Measurements from ENCODE around the gene ZNF217. TPM values are rescaled to one million over a fixed set of nuclear protein-coding genes. Genes with fewer than 3 reads are reported as not detected.
"Not testable (repeated sequence)": the region's sequence is repeated elsewhere in the genome, so short reads cannot be mapped to it uniquely, and the experiment has no call there.

ZNF217 gene
- total RNA-seq, result 10 to 100 TPM; 18.7 to 38.4 (median 33.9) TPM

DNA sequence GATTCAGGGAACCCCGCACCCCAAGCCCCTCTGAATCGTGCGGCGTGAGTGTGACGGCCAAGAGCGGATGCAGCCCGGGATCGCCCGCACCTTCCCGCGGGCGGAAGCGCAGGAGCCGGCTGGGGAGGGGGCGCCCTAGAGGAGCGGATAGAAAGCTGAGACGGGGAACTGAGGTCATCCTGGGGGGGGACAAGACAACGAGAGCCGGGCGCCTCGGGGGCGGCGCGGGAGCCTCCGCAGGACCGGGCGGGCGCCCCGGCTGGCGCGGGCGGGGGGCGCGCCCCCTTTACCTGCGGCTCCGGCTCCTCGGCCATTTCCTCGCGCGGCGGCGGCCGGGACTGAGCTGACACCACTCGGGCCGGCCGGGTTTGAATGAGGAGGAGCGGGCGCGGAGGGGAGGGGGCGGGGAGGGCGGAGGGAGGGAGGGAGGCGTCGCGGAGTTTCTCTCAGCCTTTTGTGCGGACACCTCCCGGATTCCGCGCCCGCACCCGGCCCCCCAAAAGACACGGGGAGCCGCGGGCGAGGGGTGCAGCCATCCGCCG lies at the start of gene ZNF217:
ZNF217 (minus strand) TSS at position 374 of the 542 bp plus-strand sequence. CDS start 11,013 bp downstream, outside the sequence.
- not testable (repeated sequence) for H3K27me3 ChIP-seq, H3K36me3 ChIP-seq, H3K9me3 ChIP-seq
- Histone ChIP-seq H3K4me1 (peaks cover 8 to 26% (median 10%) of the 10 kb centered on the region in 4 donors), H3K4me3 (peak within 1 kb of the TSS; percentile 62 to 82 (median 72)), H3K27ac (peak within 1 kb of the TSS; percentile 98 to 99 (median 98))
- DNase-seq (peak; percentile 65 to 94), ATAC-seq (ENCODE audit: low FRiP score in 2 of 2) (peak; percentile 52 to 74)
- 7% methylated on average over 12 of the region's 66 CpGs; no CpG with 5 or more reads in 1 of the 2 donors for WGBS, 2 donors

DNA sequence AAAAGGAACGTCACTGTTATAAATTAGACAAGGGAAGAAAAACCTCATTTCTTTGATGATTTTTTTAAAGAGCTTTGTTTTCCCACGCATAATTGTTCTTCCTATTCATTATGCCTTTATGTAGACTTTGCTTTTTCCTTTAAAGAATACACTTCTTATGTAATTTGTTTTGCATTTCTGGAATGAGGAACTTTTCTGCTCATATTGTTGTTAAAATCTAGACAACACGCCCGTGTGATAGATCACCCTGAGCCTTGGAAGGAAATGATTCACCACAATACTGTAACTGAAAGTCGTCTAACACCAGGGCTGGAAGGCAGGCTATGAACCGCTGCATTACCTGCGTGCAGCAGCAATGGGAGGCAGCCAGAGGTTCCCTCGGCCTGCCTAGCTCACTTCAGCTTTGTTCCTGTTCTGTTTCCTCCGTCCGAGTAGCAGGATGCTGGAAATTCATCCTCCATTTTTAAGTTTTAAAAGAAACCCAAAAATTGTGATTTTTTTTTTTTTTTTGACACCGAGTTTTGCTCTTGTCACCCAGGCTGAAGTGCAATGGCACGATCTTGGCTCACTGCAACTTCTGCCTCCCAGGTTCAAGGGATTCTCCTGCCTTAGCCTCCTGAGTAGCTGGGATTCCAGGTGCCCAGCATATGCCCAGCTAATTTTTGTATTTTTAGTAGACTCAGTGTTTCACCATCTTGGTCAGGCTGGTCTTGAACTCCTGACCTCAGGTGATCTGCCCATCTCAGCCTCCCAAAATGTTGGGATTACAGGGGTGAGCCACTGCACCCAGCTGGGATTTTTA lies 49.6 kb upstream of the ZNF217 start:
- ATAC-seq (ENCODE audit: low FRiP score in 2 of 2), result peak; percentile 83 to 92
- TF ChIP-seq POLR2AphosphoS5 (IDR thresholded peaks at IDR 0.05), result no peak
- peak in 1 of 4 donors; percentile 41 for TF ChIP-seq EP300 (IDR thresholded peaks at IDR 0.05)
- TF ChIP-seq, protein P1, sequence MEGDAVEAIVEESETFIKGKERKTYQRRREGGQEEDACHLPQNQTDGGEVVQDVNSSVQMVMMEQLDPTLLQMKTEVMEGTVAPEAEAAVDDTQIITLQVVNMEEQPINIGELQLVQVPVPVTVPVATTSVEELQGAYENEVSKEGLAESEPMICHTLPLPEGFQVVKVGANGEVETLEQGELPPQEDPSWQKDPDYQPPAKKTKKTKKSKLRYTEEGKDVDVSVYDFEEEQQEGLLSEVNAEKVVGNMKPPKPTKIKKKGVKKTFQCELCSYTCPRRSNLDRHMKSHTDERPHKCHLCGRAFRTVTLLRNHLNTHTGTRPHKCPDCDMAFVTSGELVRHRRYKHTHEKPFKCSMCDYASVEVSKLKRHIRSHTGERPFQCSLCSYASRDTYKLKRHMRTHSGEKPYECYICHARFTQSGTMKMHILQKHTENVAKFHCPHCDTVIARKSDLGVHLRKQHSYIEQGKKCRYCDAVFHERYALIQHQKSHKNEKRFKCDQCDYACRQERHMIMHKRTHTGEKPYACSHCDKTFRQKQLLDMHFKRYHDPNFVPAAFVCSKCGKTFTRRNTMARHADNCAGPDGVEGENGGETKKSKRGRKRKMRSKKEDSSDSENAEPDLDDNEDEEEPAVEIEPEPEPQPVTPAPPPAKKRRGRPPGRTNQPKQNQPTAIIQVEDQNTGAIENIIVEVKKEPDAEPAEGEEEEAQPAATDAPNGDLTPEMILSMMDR (IDR thresholded peaks at IDR 0.05), result no peak
- peak in 1 of 4 donors; percentile 40 for TF ChIP-seq POLR2A (IDR thresholded peaks at IDR 0.05)
- Histone ChIP-seq H3K4me1 (peaks cover 6 to 19% (median 17%) of the 10 kb centered on the region in 4 donors), H3K36me3 (no peaks in the 10 kb centered on the region), H3K27me3 (no peaks in the 10 kb centered on the region), H3K4me3 (no peak overlapping the region), H3K27ac (peak overlapping the region; percentile 68 to 87 (median 80)), H3K9me3 (no peaks in the 10 kb centered on the region)
- 28 to 29% methylated on average over 12 of the region's 12 CpGs for WGBS, 2 donors
- DNase-seq, result peak in 1 of 2 donors; percentile 58

DNA sequence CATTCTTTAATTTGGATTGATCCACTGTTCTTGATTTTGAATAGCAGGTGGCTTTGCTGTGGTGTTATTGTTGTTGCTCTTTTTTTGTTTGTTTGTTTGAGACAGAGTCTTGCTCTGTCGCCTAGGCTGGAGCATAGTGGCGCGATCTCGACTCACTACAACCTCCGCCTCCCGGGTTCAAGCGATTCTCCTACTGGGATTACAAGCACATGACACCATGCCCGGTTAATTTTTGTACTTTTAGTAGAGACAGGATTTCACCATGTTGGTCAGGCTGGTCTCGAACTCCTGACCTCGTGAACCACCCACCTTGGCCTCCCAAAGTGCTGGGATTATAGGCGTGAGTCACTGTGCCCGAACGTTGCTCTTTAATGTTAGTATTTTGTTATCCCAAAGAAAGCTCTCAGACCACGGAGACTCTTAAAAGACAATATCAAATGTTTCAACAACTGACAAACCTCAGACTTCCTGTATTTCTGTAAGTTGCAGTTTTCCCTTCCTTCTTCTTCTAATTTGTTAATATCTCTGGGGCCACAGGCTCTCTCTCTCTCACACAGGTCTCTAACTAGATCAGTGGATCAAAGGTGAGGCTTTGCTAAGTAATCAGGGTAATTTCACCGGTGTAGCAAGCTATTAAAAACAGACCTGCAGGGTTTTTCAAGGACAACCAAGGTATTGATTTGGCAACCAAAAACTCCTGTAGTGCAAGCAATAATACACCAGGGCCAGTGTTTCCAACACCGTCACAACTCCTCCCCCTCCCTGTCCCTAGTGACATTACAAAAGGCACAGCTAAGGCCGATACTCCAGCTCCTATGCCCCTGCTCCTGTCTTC lies 48.8 kb upstream of the ZNF217 start:
- no peaks in the 10 kb centered on the region for H3K9me3 ChIP-seq
- ATAC-seq (ENCODE audit: low FRiP score in 2 of 2), result peak; percentile 73 to 91
- H3K27ac ChIP-seq, result peak overlapping the region; percentile 68 to 87 (median 80)
- H3K27me3 ChIP-seq, result no peaks in the 10 kb centered on the region
- 43 to 60% methylated on average over 17 of the region's 17 CpGs for WGBS, 2 donors
- H3K4me3 ChIP-seq, result peak overlapping the region in 1 of 4 donors; percentile 3
- DNase-seq, result peak in 1 of 2 donors; percentile 45
- TF ChIP-seq POLR2AphosphoS5 (IDR thresholded peaks at IDR 0.05), result no peak
- TF ChIP-seq EP300 (IDR thresholded peaks at IDR 0.05), result no peak
- TF ChIP-seq POLR2A (IDR thresholded peaks at IDR 0.05), result no peak
- TF ChIP-seq, protein P1 (IDR thresholded peaks at IDR 0.05), result no peak
- no peaks in the 10 kb centered on the region for H3K36me3 ChIP-seq
- H3K4me1 ChIP-seq, result peaks cover 6 to 19% (median 17%) of the 10 kb centered on the region in 4 donors

DNA sequence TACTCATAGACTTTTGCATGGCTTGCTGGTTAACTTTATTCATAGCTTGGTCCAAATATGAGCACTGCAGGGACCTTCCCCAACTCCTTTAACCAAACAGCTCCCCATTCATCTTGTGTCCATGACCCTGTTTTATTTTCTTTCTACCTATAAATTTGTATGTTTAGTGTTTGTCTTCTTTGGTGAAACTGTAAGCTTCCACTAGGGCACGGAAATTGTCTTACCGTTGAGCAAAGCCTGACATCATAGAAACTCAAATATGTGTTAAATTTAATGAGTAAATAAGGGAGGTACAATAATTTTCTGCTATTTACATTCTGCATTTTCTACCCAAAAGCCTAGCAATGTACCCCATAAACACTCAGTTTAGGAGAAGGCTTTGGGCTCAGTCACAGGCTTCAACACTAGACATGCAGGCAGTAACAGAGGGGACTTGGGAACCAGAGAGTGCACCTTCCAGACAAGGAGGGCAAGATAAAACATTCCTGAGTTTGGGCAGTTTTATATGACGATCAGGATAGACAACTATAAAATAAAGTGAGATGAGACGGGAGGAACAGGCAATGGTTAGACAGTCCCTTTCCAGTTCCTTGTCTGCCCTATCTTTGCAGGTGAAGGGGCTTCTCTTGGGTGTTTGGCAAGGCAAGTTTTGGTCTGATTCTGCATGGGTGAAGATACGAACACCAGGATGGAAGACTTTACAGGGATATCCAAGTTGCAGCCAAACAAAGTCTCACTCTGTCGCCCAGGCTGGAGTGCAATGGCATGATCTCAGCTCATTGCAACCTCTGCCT lies 46.2 kb upstream of the ZNF217 start:
- TF ChIP-seq POLR2A (IDR thresholded peaks at IDR 0.05) (no peak), POLR2AphosphoS5 (IDR thresholded peaks at IDR 0.05) (no peak), EP300 (IDR thresholded peaks at IDR 0.05) (no peak)
- TF ChIP-seq, protein P1 (IDR thresholded peaks at IDR 0.05), result no peak
- Histone ChIP-seq H3K4me3 (no peak overlapping the region), H3K4me1 (peaks cover 6 to 19% (median 17%) of the 10 kb centered on the region in 4 donors), H3K27me3 (no peaks in the 10 kb centered on the region), H3K9me3 (no peaks in the 10 kb centered on the region), H3K36me3 (no peaks in the 10 kb centered on the region), H3K27ac (no peak overlapping the region)
- DNase-seq, result no peak
- WGBS, 2 donors, result 84 to 94% methylated on average over 5 to 6 of the region's 6 CpGs
- ATAC-seq (ENCODE audit: low FRiP score in 2 of 2), result no peak

All from upper lobe of left lung (tissue), 6 donors.